Vagina (tissue), 2 donors: ENCODE data around the gene SMAD1.

Experiments
- POLR2A ChIP-seq, 2 donors: fragments of 450-650 bp; IDR thresholded peaks; one replicate each; pipeline ENCODE4 v1.6.1; 2017; ENCODE audit warnings: antibody characterized with exemption in 2 of 2, mild to moderate bottlenecking in 2 of 2, moderate library complexity in 2 of 2
- TF ChIP-seq, protein P1 (sequence below), 3 experiments: fragments of 450-650 bp in 2 of 3; fragments of 200-600 bp in 1 of 3; sonication (generic) in 1 of 3; IDR thresholded peaks; one replicate each; pipeline ENCODE4 v1.5.1; 2017 to 2019; ENCODE audit warnings: antibody characterized with exemption in 3 of 3, mild to moderate bottlenecking in 2 of 3, moderate library complexity in 2 of 3

DNA sequence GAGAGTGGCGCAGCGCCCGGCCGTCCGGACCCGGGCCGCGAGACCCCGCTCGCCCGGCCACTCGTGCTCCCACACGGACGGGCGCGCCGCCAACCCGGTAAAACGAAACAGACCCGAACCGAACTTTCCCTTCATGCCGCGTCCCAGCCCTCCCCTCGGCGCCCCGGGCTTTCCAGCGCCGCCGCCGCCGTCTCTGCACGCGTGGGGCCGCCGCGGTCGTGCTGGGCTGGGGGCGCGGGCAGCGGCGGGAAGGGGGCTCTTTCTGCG is 222 bp downstream of the SMAD1 start:
- TF ChIP-seq, protein P1, sequence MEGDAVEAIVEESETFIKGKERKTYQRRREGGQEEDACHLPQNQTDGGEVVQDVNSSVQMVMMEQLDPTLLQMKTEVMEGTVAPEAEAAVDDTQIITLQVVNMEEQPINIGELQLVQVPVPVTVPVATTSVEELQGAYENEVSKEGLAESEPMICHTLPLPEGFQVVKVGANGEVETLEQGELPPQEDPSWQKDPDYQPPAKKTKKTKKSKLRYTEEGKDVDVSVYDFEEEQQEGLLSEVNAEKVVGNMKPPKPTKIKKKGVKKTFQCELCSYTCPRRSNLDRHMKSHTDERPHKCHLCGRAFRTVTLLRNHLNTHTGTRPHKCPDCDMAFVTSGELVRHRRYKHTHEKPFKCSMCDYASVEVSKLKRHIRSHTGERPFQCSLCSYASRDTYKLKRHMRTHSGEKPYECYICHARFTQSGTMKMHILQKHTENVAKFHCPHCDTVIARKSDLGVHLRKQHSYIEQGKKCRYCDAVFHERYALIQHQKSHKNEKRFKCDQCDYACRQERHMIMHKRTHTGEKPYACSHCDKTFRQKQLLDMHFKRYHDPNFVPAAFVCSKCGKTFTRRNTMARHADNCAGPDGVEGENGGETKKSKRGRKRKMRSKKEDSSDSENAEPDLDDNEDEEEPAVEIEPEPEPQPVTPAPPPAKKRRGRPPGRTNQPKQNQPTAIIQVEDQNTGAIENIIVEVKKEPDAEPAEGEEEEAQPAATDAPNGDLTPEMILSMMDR (IDR thresholded peaks at IDR 0.05) = no peak
- TF ChIP-seq POLR2A (IDR thresholded peaks at IDR 0.05) = no peak
